Measurements from ENCODE around the gene CENPP. TPM values are rescaled to one million over a fixed set of nuclear protein-coding genes. Genes with fewer than 3 reads are reported as not detected.

The CENPP gene
- total RNA-seq, 4 donors from 2014 or later = 0.37 to 7.1 (median 3.2) TPM

- WGBS, 2 donors (ENCODE audit: low coverage in 1 of 2) = 92 to 100% methylated on average over 1 to 5 of the region's 6 CpGs
- TF ChIP-seq EP300 (IDR thresholded peaks at IDR 0.05; ENCODE audit: low read depth) = no peak
- TF ChIP-seq POLR2A (IDR thresholded peaks at IDR 0.05) = no peak
- no peak for TF ChIP-seq CTCF (IDR thresholded peaks at IDR 0.05)
- TF ChIP-seq POLR2AphosphoS5 (IDR thresholded peaks at IDR 0.05) = no peak
- intact Hi-C loops (cut with DNase I; ENCODE audit: low total_unique reads) (no loop called here), in situ Hi-C loops (cut with MboI; ENCODE audit: low pct_ligation_motif_present in 1 of 4, low pct_unique_long_range_greater_than_20kb in 1 of 4, low sequenced_read_pairs in 3 of 4) (loop anchor here in 3 of 4 donors (25.0 kb wide), 2 partner anchors 336 to 511 kb away; no protein-coding TSS in a partner anchor)
- H3K4me1 ChIP-seq = peaks cover 0 to 8% (median 2%) of the 10 kb centered on the region in 4 donors
- H3K4me3 ChIP-seq = no peak overlapping the region
- H3K36me3 ChIP-seq = peaks cover 0 to 44% (median 17%) of the 10 kb centered on the region in 4 donors
- no peak for DNase-seq
- H3K9me3 ChIP-seq = no peaks in the 10 kb centered on the region
- H3K27ac ChIP-seq = no peak overlapping the region
- no peaks in the 10 kb centered on the region for H3K27me3 ChIP-seq
Observed at GRCh38 chr9:92648474-92648971, 322.8 kb downstream of the CENPP start.

- H3K27ac ChIP-seq = no peak overlapping the region
- peaks cover 0 to 40% (median 15%) of the 10 kb centered on the region in 4 donors for H3K36me3 ChIP-seq
- no peaks in the 10 kb centered on the region for H3K9me3 ChIP-seq
- peaks cover 0 to 8% (median 2%) of the 10 kb centered on the region in 4 donors for H3K4me1 ChIP-seq
- WGBS, 2 donors (ENCODE audit: low coverage in 1 of 2) = 83 to 95% methylated on average over 1 to 5 of the region's 5 CpGs
- intact Hi-C loops (cut with DNase I; ENCODE audit: low total_unique reads) = no loop called here
- in situ Hi-C loops (cut with MboI; ENCODE audit: low pct_ligation_motif_present in 1 of 4, low pct_unique_long_range_greater_than_20kb in 1 of 4, low sequenced_read_pairs in 3 of 4) = loop anchor here in 3 of 4 donors (25.0 kb wide), 2 partner anchors 337 to 512 kb away; no protein-coding TSS in a partner anchor
- no peaks in the 10 kb centered on the region for H3K27me3 ChIP-seq
- TF ChIP-seq POLR2AphosphoS5 (IDR thresholded peaks at IDR 0.05) = no peak
- no peak for TF ChIP-seq EP300 (IDR thresholded peaks at IDR 0.05; ENCODE audit: low read depth)
- no peak for TF ChIP-seq POLR2A (IDR thresholded peaks at IDR 0.05)
- TF ChIP-seq CTCF (IDR thresholded peaks at IDR 0.05) = no peak
- no peak overlapping the region for H3K4me3 ChIP-seq
- no peak for DNase-seq
Observed at GRCh38 chr9:92649007-92649406, 323.3 kb downstream of the CENPP start.

GRCh38 chr9:92650296-92650695 is 324.5 kb downstream of the CENPP start:
- 96% methylated on average over 6 of the region's 6 CpGs; no CpG with 5 or more reads in 1 of the 2 donors for WGBS, 2 donors (ENCODE audit: low coverage in 1 of 2)
- intact Hi-C loops (cut with DNase I; ENCODE audit: low total_unique reads) (no loop called here), in situ Hi-C loops (cut with MboI; ENCODE audit: low pct_ligation_motif_present in 1 of 4, low pct_unique_long_range_greater_than_20kb in 1 of 4, low sequenced_read_pairs in 3 of 4) (no loop called here)
- DNase-seq = no peak
- Histone ChIP-seq H3K9me3 (no peaks in the 10 kb centered on the region), H3K27me3 (no peaks in the 10 kb centered on the region), H3K27ac (peak overlapping the region in 3 of 4 donors; percentile 53 to 80 (median 63)), H3K36me3 (peaks cover 0 to 29% (median 9%) of the 10 kb centered on the region in 4 donors), H3K4me1 (peaks cover 0 to 8% (median 2%) of the 10 kb centered on the region in 4 donors), H3K4me3 (no peak overlapping the region)
- TF ChIP-seq POLR2A (IDR thresholded peaks at IDR 0.05) (no peak), EP300 (IDR thresholded peaks at IDR 0.05; ENCODE audit: low read depth) (no peak), POLR2AphosphoS5 (IDR thresholded peaks at IDR 0.05) (no peak), CTCF (IDR thresholded peaks at IDR 0.05) (no peak)

GRCh38 chr9:92650839-92651621 is 325.3 kb downstream of the CENPP start:
- no peaks in the 10 kb centered on the region for H3K9me3 ChIP-seq
- peak overlapping the region; percentile 29 to 80 (median 58) for H3K27ac ChIP-seq
- in situ Hi-C loops (cut with MboI; ENCODE audit: low pct_ligation_motif_present in 1 of 4, low pct_unique_long_range_greater_than_20kb in 1 of 4, low sequenced_read_pairs in 3 of 4) = no loop called here
- H3K4me1 ChIP-seq = peaks cover 0 to 8% (median 2%) of the 10 kb centered on the region in 4 donors
- peak; percentile 25 for DNase-seq
- WGBS, 2 donors (ENCODE audit: low coverage in 1 of 2) = 73 to 78% methylated on average over 4 to 10 of the region's 10 CpGs
- peaks cover 0 to 21% (median 5%) of the 10 kb centered on the region in 4 donors for H3K36me3 ChIP-seq
- H3K27me3 ChIP-seq = no peaks in the 10 kb centered on the region
- no peak overlapping the region for H3K4me3 ChIP-seq
- TF ChIP-seq CTCF (IDR thresholded peaks at IDR 0.05) = no peak
- peak; percentile 36 to 75 (median 49) for TF ChIP-seq POLR2AphosphoS5 (IDR thresholded peaks at IDR 0.05)
- intact Hi-C loops (cut with DNase I; ENCODE audit: low total_unique reads) = no loop called here

All from transverse colon (tissue), 4 donors.